Muscle of leg (tissue), 11 donors: ENCODE data around the gene CFH. TPM values are rescaled to one million over a fixed set of nuclear protein-coding genes. Genes with fewer than 3 reads are reported as not detected.
"Not testable (repeated sequence)": the region's sequence is repeated elsewhere in the genome, so short reads cannot be mapped to it uniquely, and the experiment has no call there.

Source experiments
- DNase-seq: peaks from one replicate; pipeline ENCODE4 v3.0.0; 2013
- H3K27ac ChIP-seq: one replicate; pipeline ENCODE4 v1.5.1; 2013; ENCODE audit warnings: mild to moderate bottlenecking, low read length, control low read depth
- H3K27me3 ChIP-seq: one replicate; pipeline ENCODE4 v1.6.1; 2013; ENCODE audit warnings: low read length; ENCODE audit not compliant: control insufficient read depth, insufficient read depth
- H3K36me3 ChIP-seq: one replicate; pipeline ENCODE4 v1.6.1; 2013; ENCODE audit warnings: low read length; ENCODE audit not compliant: control insufficient read depth, insufficient read depth
- H3K4me1 ChIP-seq: one replicate; pipeline ENCODE4 v1.6.1; 2013; ENCODE audit warnings: low read length; ENCODE audit not compliant: control insufficient read depth, insufficient read depth
- H3K4me3 ChIP-seq: one replicate; pipeline ENCODE4 v1.5.1; 2013; ENCODE audit warnings: low read length, control low read depth
- H3K9me3 ChIP-seq: replicated peaks from 2 replicates; pipeline ENCODE4 v1.6.1; 2013; ENCODE audit warnings: low read depth, low read length; ENCODE audit not compliant: control insufficient read depth
- WGBS: methylation state at CpG from one replicate; pipeline ENCODE4 v1.1.5; 2013; ENCODE audit warnings: missing lambda C conversion rate; ENCODE audit not compliant: insufficient coverage; 5-methylcytosine and 5-hydroxymethylcytosine counted together
- polyA plus RNA-seq, 8 donors: library from polyadenylated mRNA; unstranded; fragments of 120-200 nt; gene quantifications; one replicate each; pipeline versions ENCODE4 v1.2.1 to v1.2.3, GENCODE V29; 2013; ENCODE audit warnings: inconsistent platforms in 1 of 8, low replicate concordance in 1 of 8; ENCODE audit not compliant: insufficient read length in 8 of 8, insufficient read depth in 1 of 8
- total RNA-seq: library from RNA; stranded (reverse); fragments of 120-200 nt; gene quantifications from one replicate; pipeline ENCODE4 v1.2.4, GENCODE V29; 2013

CFH gene
- total and polyA plus RNA-seq, 9 donors = 84.3 to 152 (median 120) TPM

DNA sequence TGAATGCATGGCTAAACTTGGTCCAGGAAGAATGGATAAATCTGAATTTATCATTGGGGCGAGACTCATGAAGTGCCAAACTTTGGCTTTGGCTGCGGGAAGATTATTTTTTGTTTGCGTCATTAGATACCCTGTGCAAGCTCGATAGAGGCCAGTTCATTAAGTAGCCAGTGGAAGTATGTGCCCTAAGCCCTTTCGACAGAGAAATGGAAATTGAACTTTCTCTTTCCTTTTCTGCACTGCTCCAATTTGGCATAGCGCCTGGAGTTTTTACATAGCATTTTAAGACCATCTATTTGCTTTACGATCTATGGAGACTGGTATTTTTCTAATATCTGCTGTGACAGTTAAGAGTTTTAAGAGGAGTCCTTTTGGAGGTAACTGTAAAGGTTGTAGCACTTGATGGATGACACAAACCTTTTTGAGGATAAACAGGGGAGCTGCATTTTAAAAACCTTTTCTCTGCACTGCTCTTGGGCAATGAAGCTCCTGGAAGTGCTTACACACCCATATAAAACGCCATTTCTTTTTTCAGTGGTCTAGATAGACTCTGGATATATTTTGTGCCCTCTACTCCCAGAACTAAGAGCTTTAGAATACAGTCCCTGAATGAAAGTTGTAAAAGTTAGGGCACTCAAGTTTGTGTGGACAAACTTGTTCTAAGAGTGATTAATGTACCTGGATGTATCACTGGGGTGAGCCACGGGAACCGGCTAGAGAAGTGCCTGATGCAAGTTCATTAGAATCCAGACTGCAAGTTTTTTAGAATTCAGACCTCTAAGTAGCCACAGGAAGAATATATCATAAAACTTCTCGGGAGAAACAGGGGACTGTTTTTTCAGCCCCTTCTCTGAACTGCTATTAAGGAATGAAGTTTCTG lies 81.5 kb downstream of the CFH start:
- peak; percentile 2 for DNase-seq
- Histone ChIP-seq H3K36me3 (peaks cover 13% of the 10 kb centered on the region), H3K4me3 (no peak overlapping the region), H3K4me1 (no peaks in the 10 kb centered on the region), H3K9me3 (peaks cover 2% of the 10 kb centered on the region), H3K27me3 (no peaks in the 10 kb centered on the region), H3K27ac (no peak overlapping the region)
- WGBS = 91% methylated on average over 4 of the region's 11 CpGs

DNA sequence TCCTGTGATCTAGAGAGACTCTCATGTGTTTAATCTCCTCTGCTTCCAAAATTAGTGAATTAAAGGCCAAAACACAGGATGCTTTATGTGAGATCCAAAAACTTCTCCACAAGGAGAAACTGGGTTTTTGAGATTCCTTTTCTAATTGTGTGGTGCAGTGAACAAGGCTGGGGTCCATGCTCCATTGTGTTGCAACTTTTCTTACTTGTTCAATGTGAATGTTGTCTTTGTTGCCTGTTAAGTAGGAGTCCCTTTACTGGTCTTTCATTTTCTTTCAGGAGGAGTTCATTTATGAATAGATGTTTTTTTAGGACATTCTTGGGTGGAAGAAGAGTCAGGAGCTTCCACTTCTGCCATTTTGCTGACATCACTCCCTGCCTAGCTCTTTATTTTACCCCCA lies 82.2 kb downstream of the CFH start:
- Histone ChIP-seq H3K36me3 (peaks cover 20% of the 10 kb centered on the region), H3K4me3 (no peak overlapping the region), H3K9me3 (peaks cover 9% of the 10 kb centered on the region), H3K4me1 (no peaks in the 10 kb centered on the region), H3K27ac (no peak overlapping the region), H3K27me3 (no peaks in the 10 kb centered on the region)
- no peak for DNase-seq

DNA sequence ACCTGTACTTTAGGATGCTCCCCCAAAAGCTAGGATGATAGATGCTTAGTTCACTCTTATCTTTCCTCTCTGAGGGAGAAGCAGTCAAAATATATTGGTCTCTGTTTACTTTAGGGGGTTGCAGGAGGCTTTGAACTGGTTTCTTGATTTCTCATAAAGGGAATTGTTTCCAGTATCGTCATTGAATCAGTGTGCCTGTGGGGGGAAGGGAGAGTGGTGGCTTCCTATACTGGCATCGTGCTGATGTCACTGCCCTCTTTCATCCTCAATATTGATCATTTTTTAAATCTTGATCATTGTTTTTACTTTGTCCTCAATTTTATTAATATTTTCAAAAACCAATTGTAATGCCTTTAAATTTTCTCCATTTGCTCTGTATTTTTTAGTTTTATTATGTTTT lies 82.6 kb downstream of the CFH start:
- peaks cover 10% of the 10 kb centered on the region for H3K9me3 ChIP-seq
- H3K27me3 ChIP-seq = no peaks in the 10 kb centered on the region
- H3K4me3 ChIP-seq = no peak overlapping the region
- no peak for DNase-seq
- no CpG with 5 or more reads among the region's 2 CpGs for WGBS
- H3K27ac ChIP-seq = no peak overlapping the region
- H3K4me1 ChIP-seq = no peaks in the 10 kb centered on the region
- peaks cover 25% of the 10 kb centered on the region for H3K36me3 ChIP-seq

DNA sequence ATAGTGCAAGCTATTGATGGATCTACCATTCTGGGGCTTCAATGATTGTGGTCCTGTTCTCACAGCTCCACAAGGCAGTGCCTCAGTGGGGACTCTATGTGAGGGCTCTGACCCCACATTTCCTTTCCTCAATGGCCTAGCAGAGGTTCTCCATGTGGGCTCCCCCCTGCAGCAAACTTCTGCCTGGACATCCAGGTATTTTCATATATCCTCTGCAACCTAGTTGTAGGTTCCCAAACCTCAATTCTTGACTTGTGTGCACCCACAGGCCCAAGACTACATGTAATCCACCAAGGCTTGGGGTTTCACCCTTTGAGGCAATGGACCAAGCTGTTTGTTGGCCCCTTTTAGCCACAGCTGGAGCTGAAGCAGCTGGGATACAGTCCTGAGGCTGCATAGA lies 86.9 kb downstream of the CFH start:
- Histone ChIP-seq H3K9me3 (peaks cover 10% of the 10 kb centered on the region), H3K36me3 (peaks cover 34% of the 10 kb centered on the region), H3K4me3 (no peak overlapping the region), H3K27me3 (no peaks in the 10 kb centered on the region), H3K4me1 (no peaks in the 10 kb centered on the region), H3K27ac (no peak overlapping the region)
- no peak for DNase-seq

DNA sequence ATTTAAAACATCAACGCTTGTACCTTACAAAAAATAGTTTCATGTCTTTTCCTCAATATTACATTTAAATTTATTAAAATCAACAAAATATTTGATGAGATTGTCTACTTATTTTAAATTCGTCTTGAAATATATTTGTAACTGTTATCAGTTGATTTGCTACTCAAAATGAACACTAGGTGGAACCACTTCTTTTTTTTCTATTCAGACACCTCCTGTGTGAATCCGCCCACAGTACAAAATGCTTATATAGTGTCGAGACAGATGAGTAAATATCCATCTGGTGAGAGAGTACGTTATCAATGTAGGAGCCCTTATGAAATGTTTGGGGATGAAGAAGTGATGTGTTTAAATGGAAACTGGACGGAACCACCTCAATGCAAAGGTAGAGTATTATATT lies 91.4 kb downstream of the CFH start:
- 20% methylated on average over 1 of the region's 6 CpGs for WGBS

DNA sequence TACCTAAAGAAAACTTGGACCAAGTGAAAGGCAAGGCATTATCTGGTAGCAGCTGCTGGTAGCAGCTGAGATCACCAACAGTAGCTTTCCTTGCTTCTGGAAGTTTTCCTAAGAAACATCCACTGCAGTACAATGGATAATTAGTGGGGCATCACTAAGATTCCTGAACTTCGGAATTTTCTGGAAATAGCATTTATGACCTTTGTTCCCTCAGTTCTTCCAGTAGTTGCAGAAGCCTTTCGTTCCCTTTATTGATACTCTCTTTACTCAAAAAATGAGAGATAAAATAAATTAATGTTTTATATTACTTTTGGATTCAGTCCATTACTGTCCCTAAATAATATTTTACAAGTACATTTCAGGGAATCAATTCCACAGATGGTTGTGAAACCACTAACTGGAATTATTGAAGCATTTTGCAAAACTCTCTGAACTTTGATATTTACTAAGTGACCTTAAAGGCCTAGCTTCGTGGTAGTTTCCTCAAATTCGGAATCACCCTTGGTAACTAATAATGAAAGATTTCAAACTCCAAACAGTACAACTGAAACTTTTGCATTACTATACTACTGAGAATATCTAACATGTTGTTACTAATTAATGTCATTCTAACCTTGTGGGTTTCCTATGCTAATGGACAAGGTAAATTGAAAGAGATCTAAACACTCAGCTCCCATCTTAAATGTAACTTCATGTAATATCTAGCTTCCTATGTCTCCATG lies 113.3 kb downstream of the CFH start:
- not testable (repeated sequence) for H3K36me3 ChIP-seq, H3K4me3 ChIP-seq, H3K27ac ChIP-seq, H3K9me3 ChIP-seq, H3K4me1 ChIP-seq, H3K27me3 ChIP-seq
- WGBS = no CpG with 5 or more reads among the region's 4 CpGs
- DNase-seq = peak; percentile 23

More for the DNA sequence above, 91.4 kb downstream of the CFH start:
- H3K36me3 ChIP-seq = peaks cover 27% of the 10 kb centered on the region
- H3K27me3 ChIP-seq, H3K27ac ChIP-seq, H3K9me3 ChIP-seq, H3K4me3 ChIP-seq, H3K4me1 ChIP-seq: not testable (repeated sequence)
- DNase-seq = peak; percentile 22

DNA sequence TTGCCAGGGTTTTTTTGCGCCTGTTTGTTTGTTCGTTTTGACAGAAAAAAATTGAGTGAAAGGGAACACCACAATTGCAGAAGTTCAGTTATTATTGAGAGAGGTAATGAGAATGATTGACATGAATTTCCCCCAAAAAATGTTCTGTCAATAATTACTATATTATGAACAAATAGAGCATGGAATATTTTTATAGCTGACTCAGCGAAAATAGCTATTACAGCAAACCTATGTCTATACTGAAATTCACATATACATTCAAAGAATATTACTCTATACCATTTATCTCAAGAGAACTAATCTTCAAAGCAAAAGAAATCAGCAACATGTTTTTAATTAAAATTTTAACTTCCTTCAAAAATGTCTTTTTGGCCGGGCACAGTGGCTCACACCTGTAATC lies 118.0 kb downstream of the CFH start:
- not testable (repeated sequence) for H3K27ac ChIP-seq, DNase-seq, H3K9me3 ChIP-seq, H3K4me1 ChIP-seq, H3K4me3 ChIP-seq, H3K27me3 ChIP-seq, H3K36me3 ChIP-seq
- 86% methylated on average over 1 of the region's 4 CpGs for WGBS

DNA sequence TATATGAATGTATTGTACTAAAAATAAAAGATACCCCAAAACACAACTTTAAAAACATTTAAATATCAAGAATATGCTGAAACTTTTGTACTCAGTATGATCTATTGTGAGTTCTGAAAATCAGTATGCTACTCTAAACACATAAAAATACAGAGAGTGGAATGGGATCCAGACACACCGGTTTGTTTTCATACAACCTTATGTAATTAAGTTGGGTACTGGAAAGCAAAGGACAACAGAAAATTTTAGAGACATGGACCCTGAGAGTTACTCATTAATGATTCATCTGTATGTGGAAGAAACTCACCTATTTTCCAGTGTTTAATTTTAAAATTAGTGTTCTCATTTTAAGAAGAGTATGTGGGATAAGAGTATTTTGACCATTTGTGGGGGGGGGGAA lies 121.9 kb downstream of the CFH start:
- no CpG with 5 or more reads among the region's 1 CpG for WGBS
- no peak for DNase-seq
- no peaks in the 10 kb centered on the region for H3K27me3 ChIP-seq
- H3K36me3 ChIP-seq = no peaks in the 10 kb centered on the region
- H3K4me1 ChIP-seq = no peaks in the 10 kb centered on the region
- H3K27ac ChIP-seq = peak overlapping the region; percentile 35
- no peaks in the 10 kb centered on the region for H3K9me3 ChIP-seq
- no peak overlapping the region for H3K4me3 ChIP-seq

DNA sequence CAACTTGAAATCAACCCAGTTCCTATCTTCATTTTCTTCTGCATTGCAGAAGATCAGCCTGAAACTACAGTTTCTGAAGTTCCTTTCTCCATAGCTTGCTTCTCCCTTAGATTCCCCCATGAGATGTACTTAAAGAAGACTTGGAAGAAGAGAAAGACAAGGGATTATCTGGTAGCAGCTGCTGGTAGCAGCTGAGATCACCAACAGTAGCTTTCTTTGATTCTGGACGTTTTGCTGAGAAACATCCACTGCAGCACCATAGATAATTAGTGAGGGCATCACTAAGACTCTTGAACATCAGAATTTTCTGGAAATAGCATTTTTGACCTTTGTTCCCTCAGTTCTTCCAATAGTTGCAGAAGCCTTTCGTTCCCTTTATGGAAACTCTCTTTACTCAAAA lies 122.3 kb downstream of the CFH start:
- no peaks in the 10 kb centered on the region for H3K9me3 ChIP-seq
- DNase-seq = peak; percentile 75
- H3K27ac ChIP-seq = peak overlapping the region; percentile 35
- no peaks in the 10 kb centered on the region for H3K36me3 ChIP-seq
- no CpG with 5 or more reads among the region's 2 CpGs for WGBS
- no peaks in the 10 kb centered on the region for H3K27me3 ChIP-seq
- no peak overlapping the region for H3K4me3 ChIP-seq
- H3K4me1 ChIP-seq = no peaks in the 10 kb centered on the region

DNA sequence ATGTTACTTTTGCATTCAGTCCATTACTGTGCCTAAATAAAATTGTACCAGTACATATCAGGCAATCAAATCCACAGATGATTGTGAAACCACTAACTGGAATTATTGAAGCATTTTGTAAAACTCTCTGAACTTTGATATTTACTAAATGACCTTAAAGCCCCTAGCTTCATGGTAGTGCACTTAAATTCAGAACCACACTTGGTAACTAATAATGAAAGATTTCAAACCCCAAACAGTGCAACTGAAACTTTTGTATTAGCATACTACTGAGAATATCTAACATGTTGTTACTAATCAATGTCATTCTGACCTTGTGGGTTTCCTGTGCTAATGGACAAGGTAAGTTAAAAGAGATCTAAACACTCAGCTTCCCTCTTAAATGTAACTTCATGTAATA lies 122.8 kb downstream of the CFH start, which contains the start of gene CFHR3:
Gene CFHR3 (plus strand): TSS at position 238 of the 400 bp plus-strand sequence. CDS start 47 bp downstream, at position 285.
- H3K36me3 ChIP-seq = no peaks in the 10 kb centered on the region
- no peaks in the 10 kb centered on the region for H3K9me3 ChIP-seq
- H3K4me3 ChIP-seq = no peak within 1 kb of the TSS
- no peaks in the 10 kb centered on the region for H3K27me3 ChIP-seq
- H3K27ac ChIP-seq = peak within 1 kb of the TSS; percentile 47
- no peaks in the 10 kb centered on the region for H3K4me1 ChIP-seq
- DNase-seq = peak; percentile 1
